Activated CD8-positive, alpha-beta memory T cell treated with anti-CD3 and anti-CD28 coated beads for 48 hours (primary cell): ENCODE results near the gene ZDHHC11B.
"Not testable (repeated sequence)": the region's sequence is repeated elsewhere in the genome, so short reads cannot be mapped to it uniquely, and the experiment has no call there.

Experiments
- DNase-seq, 3 experiments: peaks; one replicate each; pipeline ENCODE4 v3.0.0-alpha.2; 2020; ENCODE audit warnings: low read depth in 2 of 3, low spot score in 2 of 3

Gene ZDHHC11B

DNA sequence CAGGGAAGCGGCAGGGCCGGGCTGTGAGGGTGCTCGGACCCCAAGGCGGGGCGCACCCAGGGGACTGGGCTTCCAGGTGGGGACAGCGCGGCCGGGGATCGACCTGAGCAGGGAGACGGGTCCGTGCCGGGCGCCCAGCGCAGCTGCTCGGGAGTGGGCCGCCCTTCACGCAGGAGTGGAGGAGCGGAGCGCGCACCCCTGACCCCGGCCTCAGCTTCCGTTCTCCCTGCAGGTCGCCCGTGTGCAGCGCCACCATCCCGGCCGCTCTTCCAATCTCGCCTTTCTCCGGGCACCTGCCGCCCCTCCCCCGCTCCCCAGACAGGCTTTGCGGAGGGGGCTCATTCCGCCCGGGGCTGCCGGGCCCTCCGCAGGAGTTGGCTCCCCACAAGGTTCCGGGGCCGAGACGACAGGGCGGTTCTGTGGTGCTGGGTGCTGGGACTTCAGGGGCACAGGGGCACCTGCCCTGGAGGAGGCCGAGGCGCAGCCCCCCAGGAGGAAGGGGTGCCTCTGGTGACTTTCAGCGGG lies 714 bp upstream of the ZDHHC11B start:
- not testable (repeated sequence) for DNase-seq

- DNase-seq = not testable (repeated sequence)
These were observed 575 bp downstream of the ZDHHC11B start for GRCh38 chr5:783881-784427.

DNA sequence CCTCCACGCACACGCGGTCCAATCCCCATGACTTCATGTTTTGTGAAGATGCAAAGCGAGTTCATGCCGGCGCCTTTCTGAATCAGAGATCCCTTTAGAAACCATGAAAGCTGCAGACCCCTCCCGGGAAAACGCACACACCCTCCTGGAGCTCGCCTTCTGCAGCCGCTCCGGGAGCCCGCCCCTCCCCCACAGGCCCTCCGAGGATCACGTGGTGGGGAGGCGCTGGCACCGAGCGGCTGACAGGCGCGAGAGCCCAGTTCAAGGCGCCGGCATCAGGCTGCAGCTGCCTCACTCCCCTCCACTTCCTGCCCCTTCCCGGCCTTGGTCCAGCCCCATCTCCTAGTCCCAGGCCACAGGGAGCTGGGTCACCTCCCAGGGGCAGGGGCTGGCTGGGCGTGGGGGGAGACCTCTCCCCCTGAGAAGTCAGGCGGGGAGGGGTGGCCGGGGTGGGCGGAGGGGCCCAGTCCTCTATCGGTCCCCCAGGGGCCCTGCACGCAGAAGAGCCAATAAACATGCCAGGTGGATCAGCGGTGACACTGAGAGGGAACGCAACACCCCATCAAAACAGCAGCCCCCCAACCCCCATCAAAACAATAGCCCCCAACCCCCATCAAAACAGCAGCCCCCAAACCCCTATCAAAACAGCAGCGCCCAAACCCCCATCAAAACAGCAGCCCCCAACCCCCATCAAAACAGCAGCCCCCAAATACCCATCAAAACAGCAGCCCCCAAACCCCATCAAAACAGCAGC lies 1.3 kb downstream of the ZDHHC11B start:
- not testable (repeated sequence) for DNase-seq

- not testable (repeated sequence) for DNase-seq
These were observed 2.2 kb downstream of the ZDHHC11B start for GRCh38 chr5:782356-782755.

- DNase-seq = not testable (repeated sequence)
These were observed 4.0 kb downstream of the ZDHHC11B start for GRCh38 chr5:780571-780970.

- not testable (repeated sequence) for DNase-seq
These were observed 5.6 kb downstream of the ZDHHC11B start for GRCh38 chr5:778967-779366.

GRCh38 chr5:778421-778820 lies 6.1 kb downstream of the ZDHHC11B start:
- not testable (repeated sequence) for DNase-seq

- DNase-seq = no peak
These were observed 6.8 kb downstream of the ZDHHC11B start for GRCh38 chr5:777756-778161.

- DNase-seq = no peak
These were observed 7.4 kb downstream of the ZDHHC11B start for GRCh38 chr5:776862-777711.

DNA sequence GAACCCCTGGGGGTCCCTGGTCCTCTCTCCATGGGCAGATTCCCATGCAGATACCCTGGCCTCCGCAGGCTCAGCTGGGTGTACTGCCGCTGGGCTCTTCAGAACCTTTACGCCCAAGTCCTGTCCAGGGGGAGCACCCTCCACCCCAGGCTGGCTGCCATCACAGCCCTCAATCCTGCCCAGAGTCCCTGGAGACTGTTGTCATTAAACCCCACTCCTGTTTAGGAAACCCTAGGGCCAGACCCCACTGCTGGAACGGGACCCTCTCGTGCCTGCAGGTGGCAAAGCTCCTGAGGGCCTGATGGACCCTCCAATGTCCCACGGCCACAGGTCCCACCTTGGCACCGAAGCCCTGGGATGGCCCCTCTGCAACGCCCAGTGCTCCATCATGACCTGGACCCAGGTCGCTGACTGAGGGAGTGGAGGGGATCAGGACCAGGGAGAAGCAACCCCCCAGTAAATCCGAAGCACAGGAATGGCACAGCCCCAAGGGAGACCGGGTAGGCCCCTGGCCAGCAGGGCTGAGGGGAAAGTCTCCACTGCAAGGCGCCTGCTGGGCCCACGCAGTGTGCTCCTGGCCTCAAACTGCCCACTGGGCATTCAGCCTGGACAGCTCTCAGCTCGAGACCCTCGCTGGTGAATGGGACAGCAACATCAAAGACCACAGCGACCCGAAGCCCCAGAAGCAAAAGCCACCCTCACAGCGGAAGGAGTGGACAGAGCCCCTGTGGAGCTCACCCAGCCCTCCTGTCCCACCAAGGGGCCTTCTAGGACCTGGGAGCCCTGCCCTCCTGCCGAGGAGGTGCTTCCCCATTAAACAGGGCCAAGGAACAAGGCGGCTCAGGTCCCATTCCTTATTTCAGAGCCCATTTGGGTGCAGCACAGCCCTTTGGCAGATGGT lies 8.3 kb downstream of the ZDHHC11B start:
- DNase-seq = no peak

- not testable (repeated sequence) for DNase-seq
These were observed 9.0 kb downstream of the ZDHHC11B start for GRCh38 chr5:775595-775960.

DNA sequence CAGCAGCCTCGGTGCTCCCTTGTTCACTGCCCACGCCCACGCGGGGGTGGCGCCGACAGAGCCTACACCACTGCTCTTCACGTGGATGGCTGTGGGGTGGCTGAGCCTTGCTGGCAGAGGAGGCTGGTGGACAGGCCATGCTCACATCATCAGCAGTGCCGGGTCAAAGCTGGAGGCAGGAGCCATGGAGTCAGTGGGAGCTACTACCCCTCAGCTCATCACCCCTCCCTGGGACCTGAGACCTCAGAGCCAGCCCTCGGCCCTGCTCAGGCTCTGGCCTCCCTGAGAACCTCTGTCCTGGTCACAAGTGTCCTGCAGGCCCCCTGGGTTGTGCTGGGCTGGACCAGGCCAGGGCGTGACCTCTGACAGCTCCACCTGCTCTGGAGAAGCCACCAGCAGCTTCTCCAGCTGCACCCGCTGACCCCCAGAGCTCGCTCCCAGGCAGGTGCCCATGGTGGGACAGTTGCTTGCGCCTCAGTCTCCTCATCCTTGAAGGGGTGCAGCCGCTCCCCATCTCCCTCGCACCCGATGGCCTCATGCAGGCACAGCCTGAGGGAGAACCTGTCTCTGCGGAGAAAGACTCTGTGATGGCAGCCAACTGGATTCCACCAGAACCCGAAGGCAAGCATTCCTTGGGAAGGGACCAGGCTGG lies 9.5 kb downstream of the ZDHHC11B start:
- DNase-seq = not testable (repeated sequence)

- DNase-seq = not testable (repeated sequence)
These were observed 10.2 kb downstream of the ZDHHC11B start for GRCh38 chr5:774304-774703.

DNA sequence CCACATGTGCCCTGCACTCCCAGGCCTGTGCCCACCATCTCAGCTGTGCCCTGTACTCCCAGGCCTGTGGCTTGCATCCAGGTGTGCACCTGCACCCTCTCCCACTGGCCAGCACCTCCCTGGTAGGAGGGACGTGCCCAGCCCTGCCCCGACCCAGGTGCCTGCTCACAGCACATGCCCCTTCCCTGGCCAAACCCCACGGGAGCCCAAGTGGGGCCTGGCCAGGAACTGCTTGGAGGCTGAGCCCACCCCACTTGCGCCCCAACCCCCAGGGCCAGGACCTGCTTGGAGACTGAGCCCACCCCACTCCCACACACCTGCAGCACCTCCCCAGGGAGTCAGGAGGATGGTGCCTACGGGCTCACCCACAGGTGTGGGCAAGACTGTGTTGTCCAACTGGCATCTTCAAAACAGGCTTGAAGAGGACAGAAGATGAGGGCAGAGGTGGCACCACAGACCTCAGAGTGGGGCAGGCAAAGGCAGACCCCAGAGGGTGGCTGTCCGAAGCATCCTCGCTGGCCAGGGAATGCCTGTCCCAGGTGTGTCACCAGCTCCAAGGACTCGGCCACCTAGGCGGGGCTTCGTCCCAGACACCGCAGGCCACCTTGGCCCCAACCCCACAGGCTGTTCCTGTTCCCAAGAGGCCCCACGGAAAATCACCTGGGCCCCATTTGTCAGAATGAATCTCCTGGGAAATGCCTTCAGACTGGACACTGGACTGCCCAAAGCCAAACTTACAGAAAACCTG lies 10.8 kb downstream of the ZDHHC11B start:
- no peak for DNase-seq

DNA sequence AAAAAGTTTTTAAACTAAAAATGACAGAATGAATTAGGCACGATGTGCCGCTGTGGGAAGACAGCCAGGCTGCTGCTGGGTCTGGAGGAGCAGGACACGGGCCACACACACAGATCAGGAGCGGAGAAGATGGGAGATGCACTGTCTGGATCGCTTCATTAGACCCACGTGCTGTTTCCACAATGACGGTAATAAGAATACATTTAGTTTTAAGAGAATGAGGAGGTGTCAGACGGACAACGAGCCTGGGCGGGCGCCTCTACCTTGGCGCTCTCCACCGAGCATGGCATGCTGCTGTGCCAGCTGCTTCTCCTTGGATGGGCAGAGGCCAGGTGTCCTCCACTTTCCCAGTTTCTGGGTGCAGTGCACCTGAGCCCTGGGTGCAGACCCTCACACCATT lies 11.6 kb downstream of the ZDHHC11B start:
- DNase-seq = not testable (repeated sequence)

GRCh38 chr5:772547-772890 lies 12.0 kb downstream of the ZDHHC11B start:
- DNase-seq = not testable (repeated sequence)

GRCh38 chr5:771841-772546 lies 12.5 kb downstream of the ZDHHC11B start:
- not testable (repeated sequence) for DNase-seq

DNA sequence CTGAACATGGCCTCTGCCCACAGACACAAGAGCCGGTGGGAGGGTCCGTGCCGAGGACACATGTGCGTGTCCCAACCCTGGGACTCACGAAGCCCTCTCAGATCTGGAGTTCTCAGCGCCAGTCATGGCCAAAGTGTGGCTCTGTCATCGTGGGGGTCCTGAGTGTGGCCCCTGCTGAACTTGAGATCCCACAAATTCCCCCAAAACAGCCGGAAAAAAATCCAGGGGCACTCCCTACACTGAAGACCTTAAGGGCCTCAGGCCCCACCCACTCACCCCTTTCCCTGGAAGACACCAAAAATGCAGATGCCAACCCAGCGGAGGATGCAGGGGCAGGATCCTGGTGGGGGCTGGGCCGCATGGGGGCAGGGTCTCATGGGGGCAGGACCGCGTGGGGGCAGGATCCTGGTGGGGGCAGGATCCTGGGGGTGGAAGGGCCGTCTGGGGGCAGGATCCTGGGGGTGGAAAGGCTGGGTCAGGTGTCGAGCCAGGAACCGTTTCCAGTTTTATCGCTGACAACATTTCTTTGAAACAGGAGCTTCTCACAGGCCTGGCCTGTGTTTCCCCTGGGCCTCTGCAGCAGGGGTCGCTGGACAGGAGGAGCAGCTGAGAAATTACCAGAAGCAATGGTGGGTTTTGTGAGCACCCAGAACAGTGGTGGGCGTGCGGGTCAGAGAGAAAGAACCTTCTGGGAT lies 13.3 kb downstream of the ZDHHC11B start:
- DNase-seq = not testable (repeated sequence)
